ENCODE results near the gene CAMK2B.

GRCh38 chr7:44286618-44287487 is 38.5 kb downstream of the CAMK2B start:
- no peak for TF ChIP-seq GATA2 (IDR thresholded peaks at IDR 0.05; ENCODE audit: low read depth, low read length)
- no peak for TF ChIP-seq GATA3 (IDR thresholded peaks at IDR 0.05; ENCODE audit: low read depth, low read length)
